Vagina (tissue), 2 donors: ENCODE results near the gene SMAP1.

ENCODE experiments used
- CTCF ChIP-seq, 3 experiments: fragments of 450-650 bp in 2 of 3; fragments of 200-600 bp in 1 of 3; sonication (generic) in 1 of 3; IDR thresholded peaks; one replicate each; pipeline ENCODE4 v1.5.1; 2017 to 2019; ENCODE audit warnings: antibody characterized with exemption in 3 of 3, mild to moderate bottlenecking in 2 of 3, moderate library complexity in 2 of 3
- POLR2A ChIP-seq, 2 donors: fragments of 450-650 bp; IDR thresholded peaks; one replicate each; pipeline ENCODE4 v1.6.1; 2017; ENCODE audit warnings: antibody characterized with exemption in 2 of 2, mild to moderate bottlenecking in 2 of 2, moderate library complexity in 2 of 2
- POLR2AphosphoS5 ChIP-seq, 2 donors: sonication (generic); formaldehyde crosslinking; IDR thresholded peaks; one replicate each; pipeline ENCODE4 v1.9.0; 2017; ENCODE audit warnings: antibody characterized with exemption in 2 of 2, mild to moderate bottlenecking in 2 of 2, low read depth in 1 of 2; ENCODE audit not compliant: insufficient read depth in 1 of 2

GRCh38 chr6:70846207-70846835 is 178.6 kb downstream of the SMAP1 start:
- TF ChIP-seq POLR2A (IDR thresholded peaks at IDR 0.05) (no peak), CTCF (IDR thresholded peaks at IDR 0.05) (no peak), POLR2AphosphoS5 (IDR thresholded peaks at IDR 0.05; ENCODE audit: insufficient read depth in 1 of 2, low read depth in 1 of 2) (no peak)
